CD4-positive, alpha-beta T cell treated with Interleukin-6 for 4 hours (primary cell): ENCODE results near the gene NECTIN3.

Experiments used
- DNase-seq: peaks from one replicate; pipeline ENCODE4 v3.0.0-alpha.2; 2020; ENCODE audit warnings: mixed read lengths

NECTIN3 gene

GRCh38 chr3:111210866-111211564 is 139.4 kb downstream of the NECTIN3 start:
- DNase-seq = no peak

DNA sequence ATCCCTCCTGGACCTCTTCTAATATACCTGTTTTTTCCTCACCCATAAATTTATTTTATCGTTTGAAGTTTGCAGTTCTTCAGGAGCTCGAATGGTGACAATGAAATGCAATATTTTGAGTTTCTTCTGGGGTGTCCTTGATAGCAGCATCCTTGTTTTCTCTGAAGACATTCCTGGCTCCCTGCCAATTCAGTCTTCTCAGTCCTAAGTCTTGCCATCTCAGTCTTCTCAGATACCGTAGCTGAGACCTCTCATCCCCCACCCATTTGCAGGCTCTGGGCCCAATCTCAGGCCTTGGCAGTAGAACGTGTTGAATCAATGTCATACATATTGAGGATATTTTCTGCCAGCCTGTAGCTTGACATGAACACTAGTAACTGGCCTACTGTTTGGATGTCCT is 140.9 kb downstream of the NECTIN3 start:
- DNase-seq = no peak

GRCh38 chr3:111215481-111215880 is 143.9 kb downstream of the NECTIN3 start:
- no peak for DNase-seq

DNA sequence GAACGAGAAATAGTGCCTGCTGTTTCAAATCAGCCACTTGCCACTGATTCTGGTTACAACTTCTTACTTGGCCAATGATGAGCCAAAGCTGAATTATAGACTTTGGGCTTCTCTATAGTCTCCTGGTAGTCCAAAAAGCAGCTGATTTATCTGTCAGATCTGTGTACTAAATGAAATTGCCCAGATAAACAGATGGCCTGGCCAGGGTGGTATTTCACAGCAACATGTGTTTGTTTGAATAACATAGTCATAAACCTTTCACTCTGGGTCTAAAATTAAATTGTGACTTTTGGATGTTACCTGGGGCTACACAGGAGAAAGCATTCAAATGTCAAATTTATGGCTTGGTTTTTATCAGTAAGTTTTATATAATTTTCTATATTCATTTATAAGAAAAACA is 147.0 kb downstream of the NECTIN3 start:
- DNase-seq = no peak

GRCh38 chr3:111227216-111227615 is 155.6 kb downstream of the NECTIN3 start:
- DNase-seq = no peak

DNA sequence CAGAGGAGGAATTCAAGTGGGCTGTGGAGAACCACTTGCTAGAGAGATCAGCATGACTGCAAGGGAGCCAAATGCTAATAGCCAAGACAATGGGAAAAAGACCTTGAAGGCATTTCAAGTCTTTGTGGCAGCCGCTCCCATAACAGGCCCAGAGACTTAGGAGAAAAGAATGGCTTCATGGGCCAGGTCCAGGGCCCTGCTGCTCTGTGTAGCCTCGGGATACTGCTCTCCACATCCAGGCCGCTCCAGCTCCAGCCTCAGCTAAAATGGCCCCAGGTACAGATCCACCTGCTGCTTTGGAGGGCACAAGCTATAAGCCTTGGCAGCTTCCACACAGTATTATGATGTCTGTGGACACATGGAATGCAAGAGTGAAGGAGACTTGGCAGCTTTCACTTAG is 157.7 kb downstream of the NECTIN3 start:
- no peak for DNase-seq

- DNase-seq = no peak
These were observed 165.5 kb downstream of the NECTIN3 start for GRCh38 chr3:111236836-111237713.

DNA sequence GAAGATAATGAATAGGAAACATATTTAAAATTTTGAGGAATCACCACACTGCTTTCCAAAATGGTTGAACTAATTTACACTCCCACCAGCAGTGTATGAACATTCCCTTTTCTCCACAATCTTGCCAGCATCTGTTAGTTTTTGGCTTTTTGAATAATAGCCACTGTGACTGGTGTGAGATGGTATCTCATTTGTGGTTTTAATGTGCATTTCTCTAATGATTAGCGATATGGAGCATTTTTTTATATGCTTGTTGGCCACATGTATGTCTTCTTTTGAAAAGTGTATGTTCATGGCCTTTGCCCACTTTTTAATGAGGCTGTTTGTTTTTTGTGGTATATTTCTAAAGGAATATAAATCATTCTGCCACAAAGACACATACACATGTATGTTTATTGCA is 166.3 kb downstream of the NECTIN3 start:
- no peak for DNase-seq

- DNase-seq = no peak
These were observed 167.3 kb downstream of the NECTIN3 start for GRCh38 chr3:111238885-111239284.

- no peak for DNase-seq
These were observed 170.3 kb downstream of the NECTIN3 start for GRCh38 chr3:111241960-111242359.
